OCI-LY3 (cell line): ENCODE data around the gene OGDH.

Experiments used
- H2AFZ ChIP-seq: fragments of 200-600, 300-600 bp; shearing (Covaris generic); 2 replicates; pipeline ENCODE4 v1.6.0; 2014; ENCODE audit warnings: antibody characterized with exemption, low read depth, low read length
- H3K27ac ChIP-seq: fragments of 200-600, 300-600 bp; sonication (generic); 2 replicates; pipeline ENCODE4 v1.5.1; 2014; ENCODE audit warnings: mild to moderate bottlenecking, low read length, moderate library complexity, mixed read lengths
- H3K27me3 ChIP-seq: fragments of 200-600, 300-600 bp; sonication (generic); 2 replicates; pipeline ENCODE4 v1.6.1; 2014; ENCODE audit warnings: low read depth, low read length, mixed read lengths
- H3K36me3 ChIP-seq: fragments of 200-600, 300-600 bp; sonication (generic); replicated peaks from 2 replicates; pipeline ENCODE3; 2014; ENCODE audit warnings: low read depth, low read length, mixed read lengths
- H3K4me1 ChIP-seq: fragments of 300-600, 200-600 bp; sonication (generic); 2 replicates; pipeline ENCODE4 v1.6.1; 2014; ENCODE audit warnings: low read length, mixed read lengths
- H3K4me2 ChIP-seq: fragments of 200-600, 300-600 bp; sonication (generic); 2 replicates; pipeline ENCODE4 v1.6.1; 2014; ENCODE audit warnings: low read length, mixed read lengths
- H3K4me3 ChIP-seq: fragments of 300-600, 200-600 bp; sonication (generic); 2 replicates; pipeline ENCODE4 v1.5.1; 2014; ENCODE audit warnings: antibody characterized with exemption, mild to moderate bottlenecking, low read length, moderate library complexity
- H3K79me2 ChIP-seq: fragments of 300-600, 200-600 bp; shearing (Covaris generic); 2 replicates; pipeline ENCODE4 v1.6.1; 2014; ENCODE audit warnings: mild to moderate bottlenecking, low read length, mixed read lengths
- H3K9ac ChIP-seq: fragments of 300-600, 200-600 bp; shearing (Covaris generic); 2 replicates; pipeline ENCODE4 v1.6.0; 2014; ENCODE audit warnings: mild to moderate bottlenecking, low read length, moderate library complexity
- H3K9me3 ChIP-seq: fragments of 200-600, 300-600 bp; shearing (Covaris generic); 2 replicates; pipeline ENCODE4 v1.6.1; 2014; ENCODE audit warnings: low read length, mixed read lengths; ENCODE audit not compliant: insufficient read depth
- H4K20me1 ChIP-seq: fragments of 200-600, 300-600 bp; sonication (generic); 2 replicates; pipeline ENCODE4 v1.6.1; 2016; ENCODE audit warnings: low read length, mixed read lengths; ENCODE audit not compliant: insufficient read depth
- EZH2phosphoT487 ChIP-seq: fragments of 200-600 bp; shearing (Covaris generic); IDR thresholded peaks from 2 replicates; pipeline ENCODE4 v1.6.1; 2018; ENCODE audit warnings: antibody characterized with exemption, mixed run types, low read depth
- TF ChIP-seq, protein P1 (sequence below): fragments of 200-600, 300-600 bp; sonication (generic); IDR thresholded peaks from 2 replicates; pipeline ENCODE4 v1.5.1; 2014; ENCODE audit warnings: antibody characterized with exemption, low read length, low read depth

OGDH gene

DNA sequence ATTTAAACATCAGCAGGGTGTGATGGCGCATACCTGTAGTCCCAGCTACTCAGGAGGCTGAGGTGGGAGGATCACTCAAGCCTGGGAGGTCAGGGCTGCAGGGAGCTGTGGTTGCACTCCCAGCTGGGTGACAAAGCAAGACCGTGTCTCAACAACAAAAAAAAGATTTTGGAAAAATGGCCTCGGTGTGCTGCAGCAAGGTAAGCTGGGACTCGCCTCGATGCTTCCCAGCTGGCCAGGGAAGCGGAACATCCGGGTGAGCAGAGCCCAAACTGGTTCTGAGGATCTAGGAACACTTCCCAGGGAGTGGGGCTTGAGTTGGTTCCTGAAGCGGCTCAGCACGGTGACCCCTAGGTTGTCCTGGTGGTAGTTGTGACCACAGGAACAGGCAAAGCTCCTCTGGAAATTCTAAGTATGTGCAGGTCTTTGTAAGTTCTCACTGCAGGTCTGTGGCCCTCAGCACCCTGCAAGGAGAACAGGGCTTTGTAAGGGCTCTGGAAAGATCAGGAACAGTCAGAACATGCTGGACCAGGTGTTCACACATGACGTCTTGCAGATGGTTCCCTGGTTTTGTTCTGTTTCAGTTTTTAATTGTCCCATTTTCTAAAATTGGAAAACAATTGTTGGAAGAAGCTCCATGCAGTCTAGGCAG lies 103.6 kb downstream of the OGDH start:
- H3K4me3 ChIP-seq, result no peak overlapping the region
- H3K27me3 ChIP-seq, result no peaks in the 10 kb centered on the region
- no peaks in the 10 kb centered on the region for H4K20me1 ChIP-seq
- H3K36me3 ChIP-seq, result peaks cover 5% of the 10 kb centered on the region
- no peaks in the 10 kb centered on the region for H3K79me2 ChIP-seq
- H2AFZ ChIP-seq, result no peak overlapping the region
- H3K4me1 ChIP-seq, result no peaks in the 10 kb centered on the region
- no peak overlapping the region for H3K9ac ChIP-seq
- no peaks in the 10 kb centered on the region for H3K9me3 ChIP-seq
- H3K4me2 ChIP-seq, result no peak overlapping the region
- no peak overlapping the region for H3K27ac ChIP-seq
- TF ChIP-seq EZH2phosphoT487, result no peak
- TF ChIP-seq, protein P1, sequence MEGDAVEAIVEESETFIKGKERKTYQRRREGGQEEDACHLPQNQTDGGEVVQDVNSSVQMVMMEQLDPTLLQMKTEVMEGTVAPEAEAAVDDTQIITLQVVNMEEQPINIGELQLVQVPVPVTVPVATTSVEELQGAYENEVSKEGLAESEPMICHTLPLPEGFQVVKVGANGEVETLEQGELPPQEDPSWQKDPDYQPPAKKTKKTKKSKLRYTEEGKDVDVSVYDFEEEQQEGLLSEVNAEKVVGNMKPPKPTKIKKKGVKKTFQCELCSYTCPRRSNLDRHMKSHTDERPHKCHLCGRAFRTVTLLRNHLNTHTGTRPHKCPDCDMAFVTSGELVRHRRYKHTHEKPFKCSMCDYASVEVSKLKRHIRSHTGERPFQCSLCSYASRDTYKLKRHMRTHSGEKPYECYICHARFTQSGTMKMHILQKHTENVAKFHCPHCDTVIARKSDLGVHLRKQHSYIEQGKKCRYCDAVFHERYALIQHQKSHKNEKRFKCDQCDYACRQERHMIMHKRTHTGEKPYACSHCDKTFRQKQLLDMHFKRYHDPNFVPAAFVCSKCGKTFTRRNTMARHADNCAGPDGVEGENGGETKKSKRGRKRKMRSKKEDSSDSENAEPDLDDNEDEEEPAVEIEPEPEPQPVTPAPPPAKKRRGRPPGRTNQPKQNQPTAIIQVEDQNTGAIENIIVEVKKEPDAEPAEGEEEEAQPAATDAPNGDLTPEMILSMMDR, result no peak

DNA sequence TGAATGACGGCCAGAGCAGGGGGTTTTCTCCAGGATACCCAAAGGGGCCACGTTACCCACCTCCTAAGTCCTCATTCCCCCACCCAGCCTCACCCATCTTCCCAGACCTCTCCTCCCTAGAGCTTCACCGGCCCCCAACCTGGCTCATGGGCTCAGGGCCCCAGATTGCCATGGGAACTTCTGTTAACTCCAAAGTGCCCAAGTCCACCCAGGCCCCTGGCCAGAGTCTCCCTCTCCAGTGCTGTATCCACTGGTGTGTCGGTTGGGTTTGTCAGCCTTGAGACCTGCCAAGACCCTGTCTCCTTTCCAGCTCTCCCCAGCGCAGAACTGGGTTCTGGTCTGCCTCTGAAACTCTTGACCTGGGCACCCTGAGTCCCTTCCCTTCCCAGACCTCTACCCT lies 105.1 kb downstream of the OGDH start:
- H3K36me3 ChIP-seq, result peaks cover 5% of the 10 kb centered on the region
- no peaks in the 10 kb centered on the region for H3K27me3 ChIP-seq
- H3K9me3 ChIP-seq, result no peaks in the 10 kb centered on the region
- H2AFZ ChIP-seq, result no peak overlapping the region
- no peak overlapping the region for H3K27ac ChIP-seq
- no peaks in the 10 kb centered on the region for H4K20me1 ChIP-seq
- no peaks in the 10 kb centered on the region for H3K4me1 ChIP-seq
- no peak overlapping the region for H3K4me3 ChIP-seq
- no peak overlapping the region for H3K4me2 ChIP-seq
- no peaks in the 10 kb centered on the region for H3K79me2 ChIP-seq
- no peak overlapping the region for H3K9ac ChIP-seq
- TF ChIP-seq EZH2phosphoT487, result no peak
- TF ChIP-seq, protein P1, result no peak

DNA sequence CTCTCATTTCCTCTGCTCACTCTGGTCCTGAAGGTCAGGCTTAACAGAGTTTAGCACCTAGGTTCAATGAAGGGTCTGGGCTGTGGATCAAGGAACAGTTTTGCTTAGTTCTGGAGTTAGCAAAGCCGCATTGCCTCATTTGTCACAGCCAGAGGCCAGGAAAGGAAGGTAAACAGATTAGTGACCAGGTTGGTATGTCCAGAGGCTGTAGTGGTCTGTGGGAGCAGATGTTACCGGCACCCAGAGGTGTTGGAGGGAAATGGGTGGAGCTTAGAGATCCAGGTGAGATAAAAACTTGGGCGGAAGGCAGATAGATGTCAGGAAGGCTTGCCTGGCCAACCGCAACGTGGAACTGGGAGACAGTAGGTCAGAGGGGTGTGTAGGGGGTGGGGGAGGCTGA lies 105.6 kb downstream of the OGDH start:
- no peaks in the 10 kb centered on the region for H4K20me1 ChIP-seq
- no peaks in the 10 kb centered on the region for H3K4me1 ChIP-seq
- no peaks in the 10 kb centered on the region for H3K27me3 ChIP-seq
- no peak overlapping the region for H3K9ac ChIP-seq
- no peak overlapping the region for H3K4me3 ChIP-seq
- no peak overlapping the region for H2AFZ ChIP-seq
- TF ChIP-seq, protein P1, result no peak
- no peak for TF ChIP-seq EZH2phosphoT487
- no peak overlapping the region for H3K4me2 ChIP-seq
- no peaks in the 10 kb centered on the region for H3K79me2 ChIP-seq
- H3K27ac ChIP-seq, result no peak overlapping the region
- H3K36me3 ChIP-seq, result peaks cover 5% of the 10 kb centered on the region
- no peaks in the 10 kb centered on the region for H3K9me3 ChIP-seq

DNA sequence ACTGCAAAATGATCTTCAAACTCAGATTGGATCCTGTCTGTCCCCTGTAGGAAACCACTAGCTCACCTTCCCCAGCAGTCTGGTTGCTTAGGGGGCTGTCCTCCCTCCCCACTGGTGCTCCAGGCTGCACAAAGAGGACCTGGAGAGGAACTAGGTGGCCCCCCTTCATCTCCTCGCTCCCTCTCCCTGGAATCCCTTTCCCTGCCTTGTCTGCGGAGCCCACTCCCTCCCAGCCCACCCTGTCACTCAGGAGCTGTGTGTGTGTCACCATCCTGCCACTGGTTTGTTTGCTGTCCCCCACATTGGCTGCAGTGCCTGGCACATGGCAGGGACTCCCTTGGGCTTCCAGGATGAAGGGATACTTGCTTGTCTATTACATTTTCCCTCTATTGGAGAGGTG lies 106.7 kb downstream of the OGDH start:
- Histone ChIP-seq H3K27ac (no peak overlapping the region), H3K4me2 (no peak overlapping the region), H3K36me3 (no peaks in the 10 kb centered on the region), H3K4me3 (no peak overlapping the region), H4K20me1 (no peaks in the 10 kb centered on the region), H3K4me1 (no peaks in the 10 kb centered on the region), H3K9ac (no peak overlapping the region), H3K9me3 (no peaks in the 10 kb centered on the region), H3K27me3 (no peaks in the 10 kb centered on the region), H3K79me2 (no peaks in the 10 kb centered on the region), H2AFZ (no peak overlapping the region)
- TF ChIP-seq EZH2phosphoT487, result no peak
- TF ChIP-seq, protein P1, result no peak
